PC-9 (cell line): ENCODE results near the gene DLGAP4. TPM values are rescaled to one million over a fixed set of nuclear protein-coding genes. Genes with fewer than 3 reads are reported as not detected.

Experiments used
- BruUV-seq: library from RNA; stranded (reverse); fragments of 400-500 nt; replicated peaks from 2 replicates; lab custom pipeline; 2021; lab: Mats Ljungman, UMichigan
- CTCF ChIA-PET: fragments of 300-600 bp; sonication (Branson Sonifier 250); formaldehyde crosslinking; loops from one replicate; lab custom pipeline; 2022; ENCODE audit warnings: antibody characterized with exemption; lab: Charles Lee
- POLR2A ChIA-PET: fragments of 300-600 bp; sonication (Branson Sonifier 250); formaldehyde crosslinking; loops from one replicate; lab custom pipeline; 2022; ENCODE audit warnings: antibody characterized with exemption; ENCODE audit not compliant: unreplicated experiment; lab: Charles Lee
- DNase-seq, 2 experiments: peaks; one replicate each; pipeline versions ENCODE4 v3.0.0 to v3.0.0-alpha.2; 2015 to 2022; ENCODE audit warnings: mixed read lengths in 1 of 2
- H2AFZ ChIP-seq: fragments of 200-600 bp; sonication (generic); 2 replicates; pipeline ENCODE4 v1.8.1; 2017; ENCODE audit warnings: antibody characterized with exemption
- H3F3A ChIP-seq: fragments of 200-600 bp; sonication (generic); 2 replicates; pipeline ENCODE4 v1.8.1; 2017; ENCODE audit warnings: antibody characterized with exemption, mild to moderate bottlenecking, low read depth; ENCODE audit not compliant: insufficient read depth
- H3K27ac ChIP-seq: fragments of 200-600 bp; sonication (generic); 2 replicates; pipeline ENCODE4 v1.6.1; 2016; ENCODE audit warnings: mixed run types
- H3K27me3 ChIP-seq: fragments of 200-600 bp; sonication (generic); 2 replicates; pipeline ENCODE4 v1.6.1; 2016; ENCODE audit warnings: low read depth, mixed run types; ENCODE audit not compliant: insufficient read depth
- H3K36me3 ChIP-seq: fragments of 200-600 bp; sonication (generic); 2 replicates; pipeline ENCODE4 v1.6.1; 2016; ENCODE audit warnings: low read depth, mixed run types
- H3K4me1 ChIP-seq: fragments of 200-600 bp; sonication (generic); replicated peaks from 2 replicates; pipeline ENCODE4 v1.6.1; 2016; ENCODE audit warnings: mixed run types; ENCODE audit not compliant: insufficient read depth
- H3K4me2 ChIP-seq: fragments of 200-600 bp; sonication (generic); 2 replicates; pipeline ENCODE4 v1.6.1; 2017; ENCODE audit warnings: mixed run types
- H3K4me3 ChIP-seq: fragments of 200-600 bp; sonication (generic); 2 replicates; pipeline ENCODE4 v1.6.1; 2016; ENCODE audit warnings: mixed run types
- H3K79me2 ChIP-seq: fragments of 200-600 bp; sonication (generic); 2 replicates; pipeline ENCODE4 v1.6.1; 2017; ENCODE audit warnings: low read depth, mixed run types
- H3K9me2 ChIP-seq: fragments of 200-600 bp; sonication (generic); 2 replicates; pipeline ENCODE4 v1.8.1; 2017; ENCODE audit warnings: mild to moderate bottlenecking; ENCODE audit not compliant: insufficient read depth
- H3K9me3 ChIP-seq: fragments of 200-600 bp; sonication (generic); 2 replicates; pipeline ENCODE4 v1.8.1; 2016; ENCODE audit warnings: low read depth; ENCODE audit not compliant: insufficient read depth
- H4K20me1 ChIP-seq: fragments of 200-600 bp; sonication (generic); 2 replicates; pipeline ENCODE4 v1.8.1; 2017; ENCODE audit not compliant: insufficient read depth
- EZH2 ChIP-seq: fragments of 200-600 bp; sonication (generic); IDR thresholded peaks from 2 replicates; pipeline ENCODE4 v1.8.0; 2017; ENCODE audit warnings: antibody characterized with exemption, low read depth
- intact Hi-C: fragments of 100-400 bp; cut with micrococcal nuclease; formaldehyde crosslinking; loops from one replicate; pipeline ENCODE4 v1.10.0; 2022; ENCODE audit not compliant: unreplicated experiment
- total RNA-seq: library from RNA; stranded (reverse); gene quantifications from 2 replicates; pipeline ENCODE4 v1.2.3, GENCODE V29; 2021
- TF ChIP-seq, protein P1 (sequence below): fragments of 200-600 bp; sonication (generic); conservative IDR thresholded peaks from 2 replicates; pipeline ENCODE4 v1.6.1; 2017; ENCODE audit warnings: mixed run types, antibody characterized with exemption, mild to moderate bottlenecking, moderate library complexity

Gene DLGAP4
- total RNA-seq, 1 experiment from 2014 or later, result 62.6 TPM

DNA sequence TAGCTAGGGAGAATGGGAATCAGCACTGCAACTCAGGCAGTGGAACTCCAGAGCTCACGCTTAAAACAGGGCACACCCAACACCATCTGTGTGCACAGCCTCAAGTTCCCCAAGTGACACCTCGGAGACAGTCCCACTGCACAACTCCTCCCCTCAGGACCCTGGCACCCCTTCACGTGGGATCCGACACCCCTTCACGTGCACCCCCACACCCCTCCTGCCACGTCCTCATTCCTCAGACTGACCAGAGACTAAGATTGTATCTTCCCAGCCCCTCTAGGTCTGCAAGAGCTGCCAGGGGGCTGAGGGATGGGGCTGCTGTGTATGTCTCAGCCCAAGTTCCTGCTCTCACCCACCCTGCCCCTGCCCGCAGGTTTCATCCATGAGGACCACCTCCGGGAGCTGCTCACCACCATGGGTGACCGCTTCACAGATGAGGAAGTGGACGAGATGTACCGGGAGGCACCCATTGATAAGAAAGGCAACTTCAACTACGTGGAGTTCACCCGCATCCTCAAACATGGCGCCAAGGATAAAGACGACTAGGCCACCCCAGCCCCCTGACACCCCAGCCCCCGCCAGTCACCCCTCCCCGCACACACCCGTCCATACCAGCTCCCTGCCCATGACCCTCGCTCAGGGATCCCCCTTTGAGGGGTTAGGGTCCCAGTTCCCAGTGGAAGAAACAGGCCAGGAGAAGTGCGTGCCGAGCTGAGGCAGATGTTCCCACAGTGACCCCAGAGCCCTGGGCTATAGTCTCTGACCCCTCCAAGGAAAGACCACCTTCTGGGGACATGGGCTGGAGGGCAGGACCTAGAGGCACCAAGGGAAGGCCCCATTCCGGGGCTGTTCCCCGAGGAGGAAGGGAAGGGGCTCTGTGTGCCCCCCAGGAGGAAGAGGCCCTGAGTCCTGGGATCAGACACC, 242.8 kb downstream of the DLGAP4 start:
- POLR2A ChIA-PET, result no interaction called here

DNA sequence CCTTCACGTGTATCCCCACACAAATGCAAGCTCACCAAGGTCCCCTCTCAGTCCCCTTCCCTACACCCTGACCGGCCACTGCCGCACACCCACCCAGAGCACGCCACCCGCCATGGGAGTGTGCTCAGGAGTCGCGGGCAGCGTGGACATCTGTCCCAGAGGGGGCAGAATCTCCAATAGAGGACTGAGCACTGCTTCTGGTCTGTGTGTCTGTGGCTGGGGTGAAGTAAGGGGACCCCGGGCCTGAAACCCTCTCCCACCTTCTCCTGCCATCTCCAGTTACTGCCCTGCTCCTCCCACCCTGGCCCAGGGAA, 243.4 kb downstream of the DLGAP4 start:
- H3K4me1 ChIP-seq, result no peaks in the 10 kb centered on the region
- no peaks in the 10 kb centered on the region for H3K9me2 ChIP-seq
- ChIA-PET POLR2A (no interaction called here), CTCF (no interaction called here)
- no peaks in the 10 kb centered on the region for H3K36me3 ChIP-seq
- DNase-seq, result no peak
- BruUV-seq, result no TSS peak
- H3K27ac ChIP-seq, result no peak overlapping the region
- no peaks in the 10 kb centered on the region for H3K79me2 ChIP-seq
- H3K4me2 ChIP-seq, result no peak overlapping the region
- intact Hi-C loops, result no loop called here
- no peaks in the 10 kb centered on the region for H3K9me3 ChIP-seq
- H2AFZ ChIP-seq, result no peak overlapping the region
- no peaks in the 10 kb centered on the region for H3K27me3 ChIP-seq
- no peaks in the 10 kb centered on the region for H3F3A ChIP-seq
- H3K4me3 ChIP-seq, result no peak overlapping the region
- no peaks in the 10 kb centered on the region for H4K20me1 ChIP-seq
- TF ChIP-seq, protein P1, sequence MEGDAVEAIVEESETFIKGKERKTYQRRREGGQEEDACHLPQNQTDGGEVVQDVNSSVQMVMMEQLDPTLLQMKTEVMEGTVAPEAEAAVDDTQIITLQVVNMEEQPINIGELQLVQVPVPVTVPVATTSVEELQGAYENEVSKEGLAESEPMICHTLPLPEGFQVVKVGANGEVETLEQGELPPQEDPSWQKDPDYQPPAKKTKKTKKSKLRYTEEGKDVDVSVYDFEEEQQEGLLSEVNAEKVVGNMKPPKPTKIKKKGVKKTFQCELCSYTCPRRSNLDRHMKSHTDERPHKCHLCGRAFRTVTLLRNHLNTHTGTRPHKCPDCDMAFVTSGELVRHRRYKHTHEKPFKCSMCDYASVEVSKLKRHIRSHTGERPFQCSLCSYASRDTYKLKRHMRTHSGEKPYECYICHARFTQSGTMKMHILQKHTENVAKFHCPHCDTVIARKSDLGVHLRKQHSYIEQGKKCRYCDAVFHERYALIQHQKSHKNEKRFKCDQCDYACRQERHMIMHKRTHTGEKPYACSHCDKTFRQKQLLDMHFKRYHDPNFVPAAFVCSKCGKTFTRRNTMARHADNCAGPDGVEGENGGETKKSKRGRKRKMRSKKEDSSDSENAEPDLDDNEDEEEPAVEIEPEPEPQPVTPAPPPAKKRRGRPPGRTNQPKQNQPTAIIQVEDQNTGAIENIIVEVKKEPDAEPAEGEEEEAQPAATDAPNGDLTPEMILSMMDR, result no peak
- TF ChIP-seq EZH2, result no peak

More for the DNA sequence above, 242.8 kb downstream of the DLGAP4 start:
- no peak overlapping the region for H3K4me3 ChIP-seq
- CTCF ChIA-PET, result no interaction called here
- H3K27ac ChIP-seq, result no peak overlapping the region
- no peak overlapping the region for H3K4me2 ChIP-seq
- intact Hi-C loops, result no loop called here
- no peaks in the 10 kb centered on the region for H3K9me2 ChIP-seq
- no peaks in the 10 kb centered on the region for H3K9me3 ChIP-seq
- no peaks in the 10 kb centered on the region for H3K27me3 ChIP-seq
- no peaks in the 10 kb centered on the region for H3K36me3 ChIP-seq
- no TSS peak for BruUV-seq
- H3K4me1 ChIP-seq, result no peaks in the 10 kb centered on the region
- no peak for DNase-seq
- H2AFZ ChIP-seq, result no peak overlapping the region
- no peak for TF ChIP-seq EZH2
- TF ChIP-seq, protein P1, result no peak
- H4K20me1 ChIP-seq, result no peaks in the 10 kb centered on the region
- no peaks in the 10 kb centered on the region for H3K79me2 ChIP-seq
- no peaks in the 10 kb centered on the region for H3F3A ChIP-seq

DNA sequence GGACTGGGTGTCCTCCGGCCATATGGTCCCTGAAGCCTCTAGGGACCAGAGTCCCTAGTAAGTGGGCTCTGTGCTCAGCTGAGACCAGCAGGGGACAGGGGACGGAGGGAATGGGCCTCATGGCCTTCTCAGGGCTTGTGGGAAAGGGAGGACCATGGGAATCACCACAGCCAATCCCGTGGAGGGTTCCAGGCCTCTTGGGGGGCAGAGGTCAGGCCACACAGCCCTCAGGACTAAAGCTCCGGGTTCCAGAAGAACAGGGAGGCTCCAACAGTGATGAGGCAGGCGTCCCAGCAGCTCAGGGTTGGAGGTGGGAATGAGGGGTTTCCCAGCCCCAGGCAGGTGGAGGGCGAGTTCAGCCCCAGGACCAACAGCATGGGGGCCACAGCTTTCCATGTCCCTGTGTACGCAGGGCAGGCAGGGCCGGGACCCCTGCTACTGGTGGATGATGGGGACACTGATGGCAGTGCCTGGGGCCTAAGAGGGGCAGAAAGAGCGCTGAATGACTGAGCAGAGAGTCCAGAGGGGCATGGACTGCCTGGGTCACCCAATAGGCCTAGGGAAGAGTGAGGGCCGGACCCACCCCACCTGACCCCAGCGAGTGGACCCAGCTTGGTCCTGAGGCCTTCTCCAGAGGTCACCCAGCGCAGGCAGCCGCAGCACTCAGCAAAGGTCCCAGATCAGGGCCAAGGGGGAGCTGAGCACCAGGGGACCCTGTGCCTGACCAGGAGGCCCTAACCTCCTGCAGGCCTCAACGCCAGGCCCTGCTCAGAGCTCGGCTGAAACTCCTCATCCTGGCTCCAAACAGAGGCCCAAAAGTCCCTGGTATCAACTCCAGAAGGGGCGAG, 244.0 kb downstream of the DLGAP4 start:
- intact Hi-C loops, result loop anchor here (10.0 kb wide), 1 partner anchor 195 kb away; the partner anchor contains the start of gene NDRG3
- POLR2A ChIA-PET, result no interaction called here
- H3K9me2 ChIP-seq, result no peaks in the 10 kb centered on the region
- H3F3A ChIP-seq, result no peaks in the 10 kb centered on the region
- H3K27ac ChIP-seq, result no peak overlapping the region
- no TSS peak for BruUV-seq
- CTCF ChIA-PET, result no interaction called here
- no peaks in the 10 kb centered on the region for H3K36me3 ChIP-seq
- no peaks in the 10 kb centered on the region for H4K20me1 ChIP-seq
- no peak for DNase-seq
- TF ChIP-seq, protein P1, result no peak
- TF ChIP-seq EZH2, result no peak
- H3K4me1 ChIP-seq, result no peaks in the 10 kb centered on the region
- no peaks in the 10 kb centered on the region for H3K9me3 ChIP-seq
- no peak overlapping the region for H3K4me2 ChIP-seq
- no peaks in the 10 kb centered on the region for H3K79me2 ChIP-seq
- no peaks in the 10 kb centered on the region for H3K27me3 ChIP-seq
- no peak overlapping the region for H2AFZ ChIP-seq
- H3K4me3 ChIP-seq, result no peak overlapping the region
